ENCODE data around the gene KCNJ15.

Gene KCNJ15

GRCh38 chr21:38267991-38268863 is 11.4 kb downstream of the KCNJ15 start:
- no peak for DNase-seq

DNA sequence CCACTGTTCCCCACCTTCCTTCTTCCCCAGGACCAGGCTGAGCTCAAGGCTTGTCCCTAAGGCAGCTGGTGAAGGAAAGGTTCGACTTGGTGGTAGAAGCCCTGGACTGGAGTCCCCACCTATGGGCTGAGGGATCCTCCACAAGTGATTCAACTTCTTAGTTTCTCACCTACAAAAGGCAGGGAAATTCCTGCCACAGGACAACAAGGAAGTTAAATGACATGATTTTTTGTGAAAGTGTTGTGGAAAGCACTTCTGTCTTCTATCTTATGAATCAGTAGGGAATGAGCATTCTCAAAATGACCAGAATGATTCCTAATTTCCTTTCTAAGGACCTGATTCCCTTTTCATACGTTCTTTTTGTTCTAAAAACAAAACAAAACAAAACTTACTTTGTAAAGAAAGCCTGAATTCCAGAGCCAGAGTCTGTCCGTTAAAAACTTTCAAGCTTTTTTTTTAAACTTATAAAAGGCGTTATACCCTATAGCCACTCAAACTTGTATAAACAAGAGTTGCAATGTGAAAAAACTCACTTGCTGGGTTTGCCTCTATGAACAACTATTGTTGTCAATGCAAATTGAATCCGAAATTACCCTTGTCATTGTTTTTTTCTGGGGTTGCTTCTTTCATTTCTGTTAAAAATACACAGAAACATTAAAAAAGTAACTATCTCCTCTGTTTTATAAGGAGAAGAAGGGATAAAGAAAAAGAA is 12.2 kb downstream of the KCNJ15 start:
- no peak for DNase-seq

GRCh38 chr21:38269576-38269936 is 12.8 kb downstream of the KCNJ15 start:
- no peak for DNase-seq

- no peak for DNase-seq
These were observed 15.4 kb downstream of the KCNJ15 start for GRCh38 chr21:38272215-38272614.

DNA sequence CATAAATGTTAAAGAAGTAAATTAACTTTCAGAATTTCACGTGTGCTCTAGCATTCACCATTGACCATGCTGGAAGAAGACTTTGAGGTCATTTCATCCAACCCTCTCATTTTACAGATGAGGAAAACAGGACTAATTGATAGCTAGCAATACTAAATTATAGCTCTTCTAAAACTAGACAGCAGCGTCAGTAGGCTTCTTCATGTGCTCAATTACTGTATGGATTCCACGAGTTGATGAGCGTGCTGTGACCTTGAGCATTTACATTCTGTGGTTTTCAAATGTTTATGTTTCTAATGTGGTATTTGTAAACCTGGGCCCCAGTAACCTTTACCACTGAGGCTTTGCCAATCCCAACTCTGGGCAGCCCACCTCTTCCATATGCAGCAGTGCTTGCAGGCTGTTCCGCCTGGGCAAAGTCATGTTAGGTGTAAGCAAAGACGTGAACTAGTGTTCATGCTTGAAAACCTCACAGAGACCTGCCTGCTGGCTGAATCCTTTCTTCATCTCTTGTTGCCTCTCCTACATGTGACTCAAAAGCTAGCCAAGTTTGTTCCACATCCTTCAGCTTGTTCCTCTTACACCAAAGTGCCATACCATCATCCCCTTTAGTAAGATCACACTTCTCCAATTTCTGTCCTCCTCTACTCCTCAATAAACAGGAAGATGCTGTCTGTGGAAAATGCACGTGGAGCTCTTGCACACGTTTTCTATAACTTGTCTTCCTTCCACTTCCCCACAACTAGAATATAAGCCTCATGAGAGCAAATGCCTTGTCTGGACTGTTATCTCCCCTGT is 17.2 kb downstream of the KCNJ15 start:
- no peak for DNase-seq

DNA sequence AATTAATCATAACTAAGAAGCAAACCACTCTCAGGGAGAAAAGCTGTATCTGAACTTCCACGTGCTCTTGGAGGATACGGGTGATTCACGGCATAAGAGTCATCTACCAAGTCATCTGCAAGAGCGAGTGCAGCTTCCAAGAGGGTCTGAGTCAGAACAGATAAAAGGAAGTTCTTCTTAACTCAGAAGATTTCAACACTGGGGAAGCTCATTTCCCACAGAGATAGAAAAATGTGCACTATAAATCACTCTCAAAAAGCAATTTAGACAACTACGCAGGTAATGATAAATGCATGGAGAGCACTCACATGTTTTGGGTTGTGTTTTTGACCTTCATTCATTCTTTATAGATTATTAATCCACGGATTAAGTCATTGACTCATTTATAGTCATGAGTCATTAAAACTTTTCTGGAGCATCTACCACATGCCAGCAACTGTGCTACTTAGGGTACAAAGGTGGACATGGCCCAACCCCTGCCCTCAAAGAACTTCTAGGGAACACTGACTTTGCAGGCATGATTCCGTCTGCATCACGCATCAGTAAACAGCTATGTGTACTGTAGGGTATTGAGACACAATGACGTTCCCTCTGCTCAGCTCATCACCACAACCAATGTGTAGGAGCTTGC is 20.8 kb downstream of the KCNJ15 start:
- DNase-seq = peak in 24 of 56 donors; percentile 1 to 72 (median 20)

GRCh38 chr21:38280454-38280853 is 23.7 kb downstream of the KCNJ15 start:
- no peak for DNase-seq

DNA sequence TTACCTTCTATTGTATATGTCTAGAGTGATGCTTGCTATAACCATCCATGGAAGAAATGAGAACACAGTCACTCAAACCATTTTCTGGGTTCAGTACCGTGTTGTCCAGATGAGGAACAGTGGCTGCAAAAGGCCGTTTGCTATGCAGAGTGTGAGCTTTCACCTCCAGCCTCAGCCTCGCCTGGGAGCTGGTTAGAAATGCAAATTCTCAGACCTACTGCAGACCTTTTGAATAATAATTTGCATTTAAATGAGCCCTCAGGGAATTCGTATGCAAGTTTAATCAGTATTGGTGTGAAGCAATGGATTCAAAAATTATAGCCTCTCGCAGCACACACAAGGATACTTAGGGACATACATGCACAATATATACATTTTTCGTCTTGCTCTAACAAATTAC is 24.1 kb downstream of the KCNJ15 start:
- DNase-seq = no peak

DNA sequence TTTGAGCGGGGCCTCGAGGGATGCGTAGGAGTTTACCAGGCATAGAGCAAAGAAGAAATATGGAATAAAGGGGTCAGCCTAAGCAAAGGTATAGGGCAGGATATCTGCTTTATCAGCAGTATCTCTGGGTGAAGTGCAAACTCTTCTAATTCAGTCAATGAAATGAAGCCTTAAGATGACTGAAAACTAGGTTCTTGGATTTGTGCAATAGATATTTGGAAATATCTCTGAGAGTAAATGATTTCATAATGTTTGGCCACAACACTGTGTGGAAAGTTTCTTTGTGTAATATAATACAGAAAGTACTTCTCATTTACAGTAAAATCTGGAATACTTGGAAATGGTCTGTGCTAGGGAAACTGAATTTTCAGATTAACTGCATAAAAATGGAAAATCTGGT is 26.1 kb downstream of the KCNJ15 start:
- DNase-seq = no peak

DNA sequence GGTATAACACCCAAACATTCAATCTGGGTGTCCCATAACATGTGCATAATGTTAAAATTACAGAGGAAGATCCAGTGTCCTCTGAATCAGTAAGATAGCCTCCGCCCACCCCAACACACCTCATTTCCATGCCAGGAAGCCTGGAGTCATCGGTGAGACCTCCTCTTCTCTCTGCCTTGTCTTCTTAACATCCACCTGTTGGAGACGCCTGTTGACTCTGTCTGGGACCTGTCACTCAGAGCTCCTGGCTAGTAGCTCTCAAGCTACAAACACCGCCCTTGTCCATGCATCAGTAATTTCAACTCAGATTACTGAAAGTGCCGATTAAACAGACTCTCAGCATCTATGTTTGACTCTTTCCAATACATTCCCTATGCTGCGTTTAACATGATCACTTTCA is 27.4 kb downstream of the KCNJ15 start:
- no peak for DNase-seq

DNA sequence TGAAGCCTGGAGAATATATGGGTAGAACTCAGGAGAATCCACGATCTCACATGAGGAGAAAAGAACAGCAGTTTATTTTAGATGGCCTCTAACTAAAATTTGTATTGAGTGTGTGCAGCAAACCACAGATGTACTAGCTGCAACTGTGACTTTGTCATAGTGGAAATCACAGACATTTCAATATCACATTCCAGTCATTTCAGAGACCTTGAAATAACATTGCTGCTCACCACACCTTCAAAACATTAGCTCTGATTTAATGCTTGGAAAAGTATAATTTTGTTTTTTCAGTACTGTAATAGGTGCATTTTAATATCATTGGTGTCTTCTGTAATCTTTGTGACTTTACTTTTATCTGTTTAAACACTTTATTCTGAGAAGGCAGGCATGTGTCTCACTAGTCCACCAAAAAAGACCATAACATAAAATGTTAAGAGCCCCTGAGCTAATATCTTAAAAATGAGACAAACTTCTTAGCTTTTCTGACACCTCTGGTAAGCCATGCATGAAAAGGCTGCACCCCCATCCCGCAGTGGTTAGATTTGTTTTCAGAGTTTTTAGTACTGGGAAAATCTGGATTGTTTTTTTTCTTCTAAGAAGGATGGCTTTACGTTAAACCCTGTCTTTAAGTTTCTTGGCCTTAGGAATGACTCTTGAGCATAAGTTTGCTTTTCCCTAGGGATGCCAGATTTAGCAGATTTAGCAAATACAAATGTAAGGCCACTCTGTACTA is 30.1 kb downstream of the KCNJ15 start:
- DNase-seq = no peak

DNA sequence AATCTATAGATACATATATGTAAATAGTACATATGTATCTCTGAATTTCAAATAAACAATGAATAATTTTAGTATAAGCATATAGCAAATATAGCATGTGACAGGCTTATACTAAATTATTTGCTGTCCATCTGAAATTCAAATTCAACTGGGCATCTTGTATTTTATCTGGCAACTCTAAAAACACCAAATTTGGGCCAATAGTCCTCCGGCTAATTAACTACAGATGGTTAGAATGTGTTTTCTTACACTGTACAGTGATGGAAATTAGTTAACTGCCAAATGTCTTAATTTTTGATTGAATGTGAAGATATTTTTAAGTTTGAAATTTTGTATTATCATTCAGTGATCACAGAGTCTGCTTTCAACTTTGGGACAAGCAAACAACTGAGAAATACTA is 30.7 kb downstream of the KCNJ15 start:
- DNase-seq = no peak

GRCh38 chr21:38289705-38290485 is 33.1 kb downstream of the KCNJ15 start:
- no peak for DNase-seq

DNA sequence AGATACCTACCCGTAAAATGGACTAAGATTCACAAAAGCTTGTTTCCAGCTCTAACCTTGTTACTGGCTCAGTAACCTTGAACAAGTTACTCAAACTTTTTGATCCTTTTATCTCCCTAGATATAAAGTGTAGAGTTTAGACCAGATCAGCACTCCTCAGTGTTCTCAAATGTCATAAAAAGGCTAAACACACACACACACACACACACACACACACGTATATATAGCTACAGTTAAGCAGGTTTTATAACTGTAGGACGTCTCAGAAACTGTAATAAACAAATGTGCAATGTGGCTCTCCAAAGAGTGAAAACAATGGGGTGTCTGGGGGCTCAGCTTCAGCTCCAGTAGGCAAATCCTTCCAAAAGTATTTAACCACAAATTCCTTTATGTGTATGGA is 34.0 kb downstream of the KCNJ15 start:
- no peak for DNase-seq

DNA sequence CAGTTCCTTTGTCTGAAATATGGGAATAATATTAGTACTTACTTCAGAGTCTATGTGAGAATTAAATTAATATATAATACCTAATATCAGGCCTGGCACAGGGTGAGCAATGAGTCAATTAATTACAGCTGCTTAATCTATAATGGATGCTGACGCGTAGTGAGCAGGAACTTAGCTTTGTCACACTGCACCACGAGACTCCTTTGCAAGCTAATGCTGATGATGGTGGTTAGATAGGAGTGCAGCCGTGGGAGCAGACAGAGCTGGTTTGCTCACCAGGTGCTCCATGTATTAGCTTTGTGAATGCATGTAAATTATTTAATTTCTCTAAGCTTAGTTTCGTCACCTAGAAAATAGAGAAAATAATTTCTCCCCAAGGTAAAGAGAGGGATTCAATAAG is 35.1 kb downstream of the KCNJ15 start:
- peak in 3 of 56 donors; percentile 8 to 34 (median 14) for DNase-seq

GRCh38 chr21:38293113-38293512 is 36.3 kb downstream of the KCNJ15 start:
- DNase-seq = no peak

DNA sequence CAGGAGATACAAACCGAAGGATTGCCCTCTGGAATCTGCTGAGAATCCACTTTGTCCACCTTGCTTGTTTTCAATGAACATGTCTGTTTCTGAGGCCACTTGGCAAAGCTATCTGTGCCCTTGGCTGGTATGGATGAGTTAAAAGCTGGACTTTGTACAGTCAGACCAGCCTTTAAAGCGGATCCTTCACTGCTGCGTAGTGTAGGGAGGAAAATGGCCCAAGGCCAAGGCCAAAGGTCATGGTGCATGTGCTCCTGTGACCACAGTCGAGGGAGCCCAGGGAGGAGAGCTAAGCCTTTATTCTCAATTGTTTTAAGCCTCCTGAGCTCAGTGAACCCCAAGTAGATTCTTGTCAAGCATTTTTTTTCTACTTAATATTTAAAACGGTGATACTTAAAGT is 37.0 kb downstream of the KCNJ15 start:
- no peak for DNase-seq

DNA sequence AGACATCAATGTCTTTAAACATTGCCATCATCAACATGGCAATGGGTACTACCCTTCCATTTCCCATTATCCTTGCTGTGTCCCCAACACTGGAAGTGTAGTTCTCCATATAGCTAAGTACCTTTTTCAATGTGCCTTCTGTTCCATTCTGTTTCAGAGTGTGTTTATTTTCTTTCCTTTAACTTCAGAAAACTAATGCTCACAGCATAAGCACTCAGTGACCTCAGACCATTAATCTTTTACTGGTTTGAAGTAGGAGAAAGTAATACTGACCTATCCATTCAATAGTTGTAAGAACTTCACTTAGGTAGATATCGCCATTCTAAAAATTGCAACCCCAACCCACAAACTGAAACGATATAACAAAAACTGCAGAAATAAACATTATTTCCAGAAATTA is 37.8 kb downstream of the KCNJ15 start:
- no peak for DNase-seq

DNA sequence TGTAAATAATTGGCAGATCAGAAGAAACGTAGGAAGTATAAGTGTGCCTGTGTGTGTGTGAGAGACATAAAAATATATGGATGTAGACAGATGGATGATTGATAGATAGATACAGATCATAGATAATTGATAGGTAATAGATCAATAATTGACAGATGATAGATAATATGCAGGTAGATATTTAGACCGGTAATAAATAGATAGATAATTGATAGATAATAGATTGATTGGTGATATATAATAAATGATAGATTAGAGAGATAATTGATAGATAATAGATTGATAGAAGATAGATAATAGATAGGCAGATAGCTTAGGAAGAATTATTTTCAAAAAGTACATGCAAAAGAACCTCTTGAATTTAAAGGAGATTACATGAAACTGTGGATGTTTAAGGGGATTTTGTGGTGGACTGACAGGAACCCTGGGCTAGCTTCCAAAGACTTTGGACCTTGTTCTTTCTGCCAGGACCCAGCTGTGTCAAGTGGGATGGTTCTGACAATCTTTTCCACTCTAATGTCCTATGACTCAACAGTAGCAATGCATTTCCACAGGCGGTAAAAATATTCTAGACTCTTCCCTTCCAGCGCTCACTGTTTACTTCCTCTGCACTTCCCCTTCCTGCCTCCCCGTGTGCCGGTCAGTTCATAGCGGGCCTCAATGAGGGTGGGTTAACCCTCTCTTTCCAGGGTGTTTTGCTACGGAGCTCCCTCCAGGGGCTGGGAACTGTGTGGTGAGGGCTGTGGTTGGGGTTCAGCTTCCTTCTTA is 39.4 kb downstream of the KCNJ15 start:
- DNase-seq = no peak
